HepG2 (cell line): ENCODE data around the gene CHCHD6. TPM values are rescaled to one million over a fixed set of nuclear protein-coding genes. Genes with fewer than 3 reads are reported as not detected.
A peak's percentile ranks its signal among the peaks of the same experiment; 100 is the strongest.

Experiments
- AGO1 ChIP-seq: fragments of 200-400 bp; formaldehyde crosslinking; IDR thresholded peaks from 2 replicates; pipeline ENCODE4 v1.6.1; 2017; ENCODE audit warnings: mild to moderate bottlenecking, low read depth, low read length, moderate library complexity; ENCODE audit not compliant: poor library complexity, severe bottlenecking
- AKAP8 ChIP-seq: sonication (generic); formaldehyde crosslinking; IDR thresholded peaks from 2 replicates; pipeline ENCODE4 v1.5.1; 2020; ENCODE audit warnings: mild to moderate bottlenecking, missing genetic modification reagents
- ASH2L ChIP-seq: fragments of 300-600, 200-600 bp; sonication (generic); IDR thresholded peaks from 2 replicates; pipeline ENCODE4 v1.7.0; 2017; ENCODE audit warnings: low read depth, mild to moderate bottlenecking, moderate library complexity, mixed read lengths, low read length; ENCODE audit not compliant: insufficient read length
- ATF7-NPFF ChIP-seq: sonication (generic); formaldehyde crosslinking; IDR thresholded peaks from 2 replicates; pipeline ENCODE4 v1.8.1; 2023; ENCODE audit warnings: mild to moderate bottlenecking, low read depth, missing genetic modification reagents, moderate library complexity
- HMG20A ChIP-seq: IDR thresholded peaks from 2 replicates; pipeline ENCODE4 v1.6.1; 2016; ENCODE audit warnings: borderline replicate concordance
- HNRNPH1 ChIP-seq: fragments of 200-400 bp; formaldehyde crosslinking; optimal IDR thresholded peaks from 2 replicates; pipeline ENCODE3; 2017; ENCODE audit warnings: mild to moderate bottlenecking, low read depth, low read length
- HOXA5 ChIP-seq: sonication (generic); formaldehyde crosslinking; IDR thresholded peaks from 2 replicates; pipeline ENCODE4 v1.4.0; 2020; ENCODE audit warnings: missing genetic modification reagents
- KLF16 ChIP-seq, 2 experiments: sonication (generic) in 1 of 2; formaldehyde crosslinking in 1 of 2; IDR thresholded peaks; 2 replicates each; pipeline versions ENCODE4 v1.6.1 to v1.8.0; 2016 to 2023; ENCODE audit warnings: missing genetic modification reagents in 2 of 2, missing compliant biosample characterization in 1 of 2
- RFX1 ChIP-seq: fragments of 450-650 bp; IDR thresholded peaks from 2 replicates; pipeline ENCODE4 v1.6.1; 2017
- SIN3A ChIP-seq: IDR thresholded peaks from 2 replicates; pipeline ENCODE4 v1.6.1; 2011; ENCODE audit warnings: low read depth, mild to moderate bottlenecking, control low read depth, low read length, borderline replicate concordance
- ZNF619 ChIP-seq: sonication (generic); formaldehyde crosslinking; IDR thresholded peaks from 2 replicates; pipeline ENCODE4 v1.4.0; 2020; ENCODE audit warnings: mild to moderate bottlenecking, missing genetic modification reagents
- ZNF670 ChIP-seq: sonication (generic); formaldehyde crosslinking; IDR thresholded peaks from 2 replicates; pipeline ENCODE4 v1.8.0; 2022; ENCODE audit warnings: mild to moderate bottlenecking, missing genetic modification reagents, borderline replicate concordance
- ZSCAN12 ChIP-seq: sonication (generic); formaldehyde crosslinking; IDR thresholded peaks from 2 replicates; pipeline ENCODE4 v1.9.0; 2021; ENCODE audit warnings: mild to moderate bottlenecking, missing genetic modification reagents
- polyA plus RNA-seq, 8 experiments: library from polyadenylated mRNA; depleted of rRNA in 3 of 8; stranded (reverse) in 7 of 8; unstranded in 1 of 8; fragments of >200 nt; fragmentation: Illumina TruSeq in 4 of 8; extraction: Trizol in 4 of 8; gene quantifications; 2 replicates each; pipeline versions ENCODE4 v1.2.1 to v1.2.3, GENCODE V29; 2011 to 2016; ENCODE audit warnings: low read depth in 4 of 8, missing spikeins in 1 of 8, mixed read lengths in 1 of 8; ENCODE audit not compliant: insufficient read depth in 1 of 8
- total RNA-seq, 5 experiments: library from RNA; depleted of rRNA; stranded (reverse); fragments of >200 nt; fragmentation: Illumina TruSeq; extraction: Trizol; gene quantifications; 2 replicates each; pipeline ENCODE4 v1.2.3, GENCODE V29; 2016; ENCODE audit warnings: low read depth in 1 of 5
- TF ChIP-seq, protein P1 (sequence below): sonication (generic); formaldehyde crosslinking; IDR thresholded peaks from 2 replicates; pipeline ENCODE4 v1.4.0; 2020; ENCODE audit warnings: missing genetic modification reagents
- TF ChIP-seq, protein P2 (sequence below): IDR thresholded peaks from 2 replicates; pipeline ENCODE4 v1.6.1; 2018; ENCODE audit warnings: missing genetic modification reagents, mild to moderate bottlenecking, missing compliant biosample characterization
- TF ChIP-seq, protein P3 (sequence below): sonication (generic); formaldehyde crosslinking; IDR thresholded peaks from 2 replicates; pipeline ENCODE4 v1.9.0; 2021; ENCODE audit warnings: missing genetic modification reagents, borderline replicate concordance
- TF ChIP-seq, protein P4 (sequence below): sonication (generic); formaldehyde crosslinking; IDR thresholded peaks from 2 replicates; pipeline ENCODE4 v1.4.0; 2020; ENCODE audit warnings: mild to moderate bottlenecking, missing genetic modification reagents, borderline replicate concordance

CHCHD6 gene
- total and polyA plus RNA-seq, 2 of the 13 experiments (the other 11 are each of a cell fraction or from before 2014, with no cell fraction given) = 20.3 to 20.8 TPM

DNA sequence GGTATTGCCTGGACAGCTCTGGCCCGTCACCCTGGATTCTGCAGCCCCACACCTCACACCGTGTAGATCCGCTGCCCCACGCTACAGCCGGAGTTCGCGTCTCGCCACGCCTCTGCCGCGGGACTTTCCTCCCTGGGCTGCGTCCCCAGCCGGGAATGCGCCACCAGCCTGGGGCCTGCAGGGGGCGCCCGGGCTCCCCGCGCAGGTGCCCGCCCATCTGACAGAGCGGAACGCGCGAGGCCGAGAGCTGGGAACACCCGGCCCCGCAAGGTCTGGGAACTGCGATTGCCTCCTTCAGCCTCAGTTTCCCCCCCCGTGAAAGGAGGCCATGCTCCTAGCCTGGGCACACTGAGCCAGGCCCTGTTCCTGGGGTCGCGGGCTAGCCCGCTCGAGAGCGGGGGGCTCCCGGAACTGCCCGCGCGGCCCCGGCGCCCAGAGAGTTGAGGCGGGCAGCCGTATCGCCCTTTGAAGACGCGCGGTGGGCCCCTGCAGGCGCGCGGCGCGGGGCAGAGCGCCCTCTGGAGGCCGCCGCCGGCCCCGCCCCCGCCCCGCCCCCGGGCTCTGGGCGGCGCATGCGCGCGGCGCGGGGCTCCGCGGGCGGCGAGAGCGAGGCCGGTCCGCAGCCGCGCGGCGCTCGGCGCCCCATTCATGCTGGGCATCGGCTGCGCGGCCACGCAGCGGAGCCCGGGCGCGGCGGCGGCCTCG lies 278.6 kb downstream of the CHCHD6 start, which contains the start of gene PLXNA1 (continued):
- TF ChIP-seq AKAP8 (CRISPR knock-in tag) (peak; percentile 62; the same call in 1 of the 2 replicates), AGO1 (peak; percentile 33), KLF16 (CRISPR knock-in tag; IDR thresholded peaks at IDR 0.05) (no peak; a peak in 1 of 4 replicates), HMG20A (CRISPR knock-in tag) (no peak), ZNF619 (CRISPR knock-in tag) (0 out of 2 replicates have a peak, but pooled peaks have one; percentile 56), RFX1 (no peak), ZNF670 (CRISPR knock-in tag) (no peak), HOXA5 (CRISPR knock-in tag) (no peak), SIN3A (no peak), ZSCAN12 (CRISPR knock-in tag) (0 out of 2 replicates have a peak, but pooled peaks have one; percentile 61), HNRNPH1 (no peak), ATF7-NPFF (CRISPR knock-in tag) (peak; percentile 66; the same call in 1 of the 2 replicates), ASH2L (peak; percentile 42)
- TF ChIP-seq, protein P1, sequence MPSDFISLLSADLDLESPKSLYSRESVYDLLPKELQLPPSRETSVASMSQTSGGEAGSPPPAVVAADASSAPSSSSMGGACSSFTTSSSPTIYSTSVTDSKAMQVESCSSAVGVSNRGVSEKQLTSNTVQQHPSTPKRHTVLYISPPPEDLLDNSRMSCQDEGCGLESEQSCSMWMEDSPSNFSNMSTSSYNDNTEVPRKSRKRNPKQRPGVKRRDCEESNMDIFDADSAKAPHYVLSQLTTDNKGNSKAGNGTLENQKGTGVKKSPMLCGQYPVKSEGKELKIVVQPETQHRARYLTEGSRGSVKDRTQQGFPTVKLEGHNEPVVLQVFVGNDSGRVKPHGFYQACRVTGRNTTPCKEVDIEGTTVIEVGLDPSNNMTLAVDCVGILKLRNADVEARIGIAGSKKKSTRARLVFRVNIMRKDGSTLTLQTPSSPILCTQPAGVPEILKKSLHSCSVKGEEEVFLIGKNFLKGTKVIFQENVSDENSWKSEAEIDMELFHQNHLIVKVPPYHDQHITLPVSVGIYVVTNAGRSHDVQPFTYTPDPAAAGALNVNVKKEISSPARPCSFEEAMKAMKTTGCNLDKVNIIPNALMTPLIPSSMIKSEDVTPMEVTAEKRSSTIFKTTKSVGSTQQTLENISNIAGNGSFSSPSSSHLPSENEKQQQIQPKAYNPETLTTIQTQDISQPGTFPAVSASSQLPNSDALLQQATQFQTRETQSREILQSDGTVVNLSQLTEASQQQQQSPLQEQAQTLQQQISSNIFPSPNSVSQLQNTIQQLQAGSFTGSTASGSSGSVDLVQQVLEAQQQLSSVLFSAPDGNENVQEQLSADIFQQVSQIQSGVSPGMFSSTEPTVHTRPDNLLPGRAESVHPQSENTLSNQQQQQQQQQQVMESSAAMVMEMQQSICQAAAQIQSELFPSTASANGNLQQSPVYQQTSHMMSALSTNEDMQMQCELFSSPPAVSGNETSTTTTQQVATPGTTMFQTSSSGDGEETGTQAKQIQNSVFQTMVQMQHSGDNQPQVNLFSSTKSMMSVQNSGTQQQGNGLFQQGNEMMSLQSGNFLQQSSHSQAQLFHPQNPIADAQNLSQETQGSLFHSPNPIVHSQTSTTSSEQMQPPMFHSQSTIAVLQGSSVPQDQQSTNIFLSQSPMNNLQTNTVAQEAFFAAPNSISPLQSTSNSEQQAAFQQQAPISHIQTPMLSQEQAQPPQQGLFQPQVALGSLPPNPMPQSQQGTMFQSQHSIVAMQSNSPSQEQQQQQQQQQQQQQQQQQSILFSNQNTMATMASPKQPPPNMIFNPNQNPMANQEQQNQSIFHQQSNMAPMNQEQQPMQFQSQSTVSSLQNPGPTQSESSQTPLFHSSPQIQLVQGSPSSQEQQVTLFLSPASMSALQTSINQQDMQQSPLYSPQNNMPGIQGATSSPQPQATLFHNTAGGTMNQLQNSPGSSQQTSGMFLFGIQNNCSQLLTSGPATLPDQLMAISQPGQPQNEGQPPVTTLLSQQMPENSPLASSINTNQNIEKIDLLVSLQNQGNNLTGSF (CRISPR knock-in tag) = no peak
- TF ChIP-seq, protein P2, sequence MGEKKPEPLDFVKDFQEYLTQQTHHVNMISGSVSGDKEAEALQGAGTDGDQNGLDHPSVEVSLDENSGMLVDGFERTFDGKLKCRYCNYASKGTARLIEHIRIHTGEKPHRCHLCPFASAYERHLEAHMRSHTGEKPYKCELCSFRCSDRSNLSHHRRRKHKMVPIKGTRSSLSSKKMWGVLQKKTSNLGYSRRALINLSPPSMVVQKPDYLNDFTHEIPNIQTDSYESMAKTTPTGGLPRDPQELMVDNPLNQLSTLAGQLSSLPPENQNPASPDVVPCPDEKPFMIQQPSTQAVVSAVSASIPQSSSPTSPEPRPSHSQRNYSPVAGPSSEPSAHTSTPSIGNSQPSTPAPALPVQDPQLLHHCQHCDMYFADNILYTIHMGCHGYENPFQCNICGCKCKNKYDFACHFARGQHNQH = peak; percentile 37; the same call in 1 of the 2 replicates
- TF ChIP-seq, protein P3, sequence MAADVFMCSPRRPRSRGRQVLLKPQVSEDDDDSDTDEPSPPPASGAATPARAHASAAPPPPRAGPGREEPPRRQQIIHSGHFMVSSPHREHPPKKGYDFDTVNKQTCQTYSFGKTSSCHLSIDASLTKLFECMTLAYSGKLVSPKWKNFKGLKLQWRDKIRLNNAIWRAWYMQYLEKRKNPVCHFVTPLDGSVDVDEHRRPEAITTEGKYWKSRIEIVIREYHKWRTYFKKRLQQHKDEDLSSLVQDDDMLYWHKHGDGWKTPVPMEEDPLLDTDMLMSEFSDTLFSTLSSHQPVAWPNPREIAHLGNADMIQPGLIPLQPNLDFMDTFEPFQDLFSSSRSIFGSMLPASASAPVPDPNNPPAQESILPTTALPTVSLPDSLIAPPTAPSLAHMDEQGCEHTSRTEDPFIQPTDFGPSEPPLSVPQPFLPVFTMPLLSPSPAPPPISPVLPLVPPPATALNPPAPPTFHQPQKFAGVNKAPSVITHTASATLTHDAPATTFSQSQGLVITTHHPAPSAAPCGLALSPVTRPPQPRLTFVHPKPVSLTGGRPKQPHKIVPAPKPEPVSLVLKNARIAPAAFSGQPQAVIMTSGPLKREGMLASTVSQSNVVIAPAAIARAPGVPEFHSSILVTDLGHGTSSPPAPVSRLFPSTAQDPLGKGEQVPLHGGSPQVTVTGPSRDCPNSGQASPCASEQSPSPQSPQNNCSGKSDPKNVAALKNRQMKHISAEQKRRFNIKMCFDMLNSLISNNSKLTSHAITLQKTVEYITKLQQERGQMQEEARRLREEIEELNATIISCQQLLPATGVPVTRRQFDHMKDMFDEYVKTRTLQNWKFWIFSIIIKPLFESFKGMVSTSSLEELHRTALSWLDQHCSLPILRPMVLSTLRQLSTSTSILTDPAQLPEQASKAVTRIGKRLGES = no peak
- TF ChIP-seq, protein P4, sequence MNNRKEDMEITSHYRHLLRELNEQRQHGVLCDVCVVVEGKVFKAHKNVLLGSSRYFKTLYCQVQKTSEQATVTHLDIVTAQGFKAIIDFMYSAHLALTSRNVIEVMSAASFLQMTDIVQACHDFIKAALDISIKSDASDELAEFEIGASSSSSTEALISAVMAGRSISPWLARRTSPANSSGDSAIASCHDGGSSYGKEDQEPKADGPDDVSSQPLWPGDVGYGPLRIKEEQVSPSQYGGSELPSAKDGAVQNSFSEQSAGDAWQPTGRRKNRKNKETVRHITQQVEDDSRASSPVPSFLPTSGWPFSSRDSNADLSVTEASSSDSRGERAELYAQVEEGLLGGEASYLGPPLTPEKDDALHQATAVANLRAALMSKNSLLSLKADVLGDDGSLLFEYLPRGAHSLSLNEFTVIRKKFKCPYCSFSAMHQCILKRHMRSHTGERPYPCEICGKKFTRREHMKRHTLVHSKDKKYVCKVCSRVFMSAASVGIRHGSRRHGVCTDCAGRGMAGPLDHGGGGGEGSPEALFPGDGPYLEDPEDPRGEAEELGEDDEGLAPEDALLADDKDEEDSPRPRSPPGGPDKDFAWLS (CRISPR knock-in tag) = 0 out of 2 replicates have a peak, but pooled peaks have one; percentile 72
